Head of caudate nucleus (tissue), 42 donors: ENCODE data around the gene MEN1.
"Not testable (repeated sequence)": the region's sequence is repeated elsewhere in the genome, so short reads cannot be mapped to it uniquely, and the experiment has no call there.

ENCODE experiments used
- DNase-seq, 42 donors: peaks; one replicate each; pipeline versions ENCODE4 v3.0.0 to v3.0.0-alpha.2; 2020 to 2021; ENCODE audit warnings: mixed read lengths in 7 of 42
- intact Hi-C: fragments of 100-400 bp; cut with DNase I; formaldehyde crosslinking; loops from one replicate; pipeline ENCODE4 v1.15.0; 2022

MEN1 gene

DNA sequence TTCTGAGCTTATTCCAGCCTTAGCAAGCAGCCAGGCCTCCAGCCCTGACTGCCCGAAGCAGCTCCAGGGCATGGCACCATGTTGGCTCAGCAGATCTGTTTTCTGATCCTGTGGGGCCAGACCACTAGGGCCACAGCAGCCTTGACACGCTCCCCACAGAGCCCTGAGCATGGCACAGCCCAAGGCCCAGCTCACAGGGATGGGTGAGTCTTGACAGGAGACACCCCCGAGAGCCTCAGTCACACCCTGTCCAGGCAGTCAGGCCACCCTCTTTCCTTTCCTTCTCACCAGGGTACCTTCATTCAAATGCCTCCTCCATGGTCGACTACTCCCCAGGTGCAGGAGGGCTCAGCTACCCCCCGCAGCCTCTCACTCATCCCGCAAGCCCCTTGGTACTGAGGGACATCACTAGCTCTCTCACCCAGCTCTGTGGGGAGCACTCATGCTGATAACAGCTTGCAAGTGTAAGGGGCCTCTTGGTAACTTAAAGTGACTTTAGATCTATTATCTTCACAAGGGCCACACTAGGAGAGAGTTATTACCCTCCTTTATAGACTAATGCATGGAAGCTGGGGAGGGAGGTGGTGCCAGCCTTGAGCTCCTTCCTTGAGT is 38.0 kb upstream of the MEN1 start:
- no peak for DNase-seq
- intact Hi-C loops, result no loop called here

DNA sequence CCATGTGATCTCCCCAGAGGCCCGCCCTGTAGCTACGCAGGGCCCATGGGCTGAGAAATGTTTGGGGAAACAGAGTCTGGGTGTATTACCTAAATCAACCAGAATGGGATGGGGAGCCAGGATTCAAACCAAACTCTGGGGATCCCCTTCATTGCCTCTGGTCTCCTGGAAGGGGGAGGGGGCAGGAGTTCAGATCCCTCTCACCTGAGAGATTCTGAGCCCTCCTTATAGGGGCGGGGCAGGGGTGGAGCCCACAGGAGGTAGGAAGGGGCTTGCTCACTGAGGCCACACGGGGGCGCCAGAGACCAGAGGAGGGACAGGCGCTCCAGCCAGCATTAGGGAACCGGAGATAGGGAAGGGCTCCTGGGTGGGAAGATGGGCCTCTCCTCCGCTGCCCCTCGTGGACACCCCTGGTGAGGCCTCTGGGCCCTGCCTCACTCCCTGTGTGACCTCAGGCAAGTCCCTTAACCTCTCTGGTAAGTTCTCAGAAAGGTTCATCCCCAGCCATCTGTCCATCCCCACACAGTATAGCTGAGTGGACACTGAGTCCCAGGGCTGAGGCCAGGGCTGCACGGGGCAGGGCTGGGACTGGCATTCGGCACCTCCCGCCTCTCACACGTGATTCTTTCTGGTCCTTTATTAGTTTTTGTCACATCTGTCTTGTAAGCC is 36.8 kb upstream of the MEN1 start:
- intact Hi-C loops, result loop anchor here (2.0 kb wide), 1 partner anchor 42 kb away; no protein-coding TSS in a partner anchor
- DNase-seq, result peak; percentile 81 to 97 (median 94)

DNA sequence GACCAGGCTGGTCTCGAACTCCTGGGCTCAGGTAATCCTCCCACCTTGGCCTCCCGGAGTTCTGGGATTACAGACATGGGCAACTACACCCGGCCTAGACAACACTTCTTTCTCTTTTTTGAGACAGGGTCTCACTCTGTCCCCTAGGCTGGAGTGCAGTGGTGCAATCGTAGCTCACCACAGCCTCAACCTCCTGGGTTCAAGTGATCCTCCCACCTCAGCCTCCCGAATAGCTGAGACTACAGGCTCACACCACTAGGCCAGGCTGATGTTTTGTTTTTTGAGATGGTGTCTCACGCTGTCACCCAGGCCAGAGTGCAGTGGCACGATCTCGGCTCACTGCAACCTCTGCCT is 35.4 kb upstream of the MEN1 start:
- DNase-seq, result not testable (repeated sequence)
- intact Hi-C loops, result loop anchor here (2.0 kb wide), 1 partner anchor 43 kb away; no protein-coding TSS in a partner anchor

DNA sequence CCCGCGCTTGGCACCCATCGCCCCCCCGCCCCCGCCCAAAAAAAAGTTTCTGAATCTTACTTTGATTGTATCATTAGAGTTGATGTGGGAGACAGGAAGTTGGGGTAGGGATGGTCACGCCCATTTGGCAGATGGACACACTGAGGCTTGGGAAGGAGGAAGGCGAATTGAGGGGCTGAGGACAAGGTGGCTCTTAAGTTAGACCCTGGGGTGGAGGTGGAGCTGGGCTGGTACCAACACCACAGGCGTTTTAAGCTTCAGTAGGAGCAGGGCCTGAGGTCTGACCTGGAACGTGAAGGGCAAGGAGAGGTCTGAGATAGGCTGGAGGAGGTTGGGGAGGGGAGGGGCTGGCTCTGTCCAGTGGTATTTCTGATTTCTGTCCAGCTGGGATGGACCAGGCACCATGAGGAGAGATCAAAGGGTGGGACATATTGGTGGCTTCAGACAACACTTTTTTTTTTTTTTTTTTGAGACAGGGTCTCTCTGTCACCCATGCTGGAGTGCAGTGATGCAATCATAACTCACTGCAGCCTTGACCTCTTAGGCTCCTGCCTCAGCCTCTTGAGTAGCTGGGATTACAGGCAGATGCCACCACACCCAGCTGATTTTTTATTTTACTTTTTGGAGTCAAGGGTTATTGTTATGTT is 34.9 kb upstream of the MEN1 start:
- no peak for DNase-seq
- intact Hi-C loops, result no loop called here

DNA sequence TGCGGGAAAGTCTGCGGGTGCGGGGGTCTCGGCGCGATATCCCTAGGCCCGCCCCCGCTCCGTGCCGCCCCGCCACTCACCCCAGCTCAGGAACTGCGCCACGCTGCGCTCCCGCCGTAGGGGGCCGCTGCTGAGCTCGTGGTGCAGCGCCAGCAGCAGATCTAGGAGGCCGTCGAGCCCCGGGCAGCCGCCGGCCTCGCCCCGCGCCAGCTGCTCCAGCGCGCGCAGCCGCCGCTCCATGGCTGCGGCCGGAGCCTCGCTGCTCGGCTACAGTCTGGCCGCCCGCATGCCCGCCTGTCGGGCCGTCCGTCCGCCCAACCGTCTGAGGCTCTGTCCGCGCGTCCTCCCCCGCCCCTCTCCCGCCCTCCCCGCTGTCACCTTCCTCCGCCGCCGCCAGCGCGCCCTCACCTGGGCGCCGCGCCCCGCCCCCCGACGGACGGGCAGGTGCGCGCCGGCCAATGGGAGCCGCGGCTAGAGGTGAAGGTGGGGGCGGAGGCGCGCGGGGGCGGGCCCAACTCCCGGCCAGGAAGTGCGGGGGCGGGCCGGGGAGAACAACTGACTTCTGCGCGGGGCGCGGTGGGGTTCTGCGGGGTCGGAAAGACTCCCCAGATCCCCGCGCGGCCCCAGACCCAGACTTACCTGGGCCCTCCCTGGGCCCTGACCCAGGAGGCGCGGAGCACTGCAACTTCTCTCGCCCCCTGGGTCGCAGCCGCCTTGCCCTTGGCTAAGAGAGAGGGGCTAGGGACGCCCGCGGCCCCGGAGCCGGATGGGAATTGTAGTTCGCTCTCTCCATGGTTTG is 34.2 kb upstream of the MEN1 start, which contains the start of gene CDC42BPG:
Gene CDC42BPG, minus strand, starts transcription at position 324 of the 799 bp plus-strand sequence. Its CDS starts 84 bp downstream, at position 240.
- DNase-seq, result peak in 33 of 42 donors; percentile 12 to 73 (median 46)
- intact Hi-C loops, result no loop called here

DNA sequence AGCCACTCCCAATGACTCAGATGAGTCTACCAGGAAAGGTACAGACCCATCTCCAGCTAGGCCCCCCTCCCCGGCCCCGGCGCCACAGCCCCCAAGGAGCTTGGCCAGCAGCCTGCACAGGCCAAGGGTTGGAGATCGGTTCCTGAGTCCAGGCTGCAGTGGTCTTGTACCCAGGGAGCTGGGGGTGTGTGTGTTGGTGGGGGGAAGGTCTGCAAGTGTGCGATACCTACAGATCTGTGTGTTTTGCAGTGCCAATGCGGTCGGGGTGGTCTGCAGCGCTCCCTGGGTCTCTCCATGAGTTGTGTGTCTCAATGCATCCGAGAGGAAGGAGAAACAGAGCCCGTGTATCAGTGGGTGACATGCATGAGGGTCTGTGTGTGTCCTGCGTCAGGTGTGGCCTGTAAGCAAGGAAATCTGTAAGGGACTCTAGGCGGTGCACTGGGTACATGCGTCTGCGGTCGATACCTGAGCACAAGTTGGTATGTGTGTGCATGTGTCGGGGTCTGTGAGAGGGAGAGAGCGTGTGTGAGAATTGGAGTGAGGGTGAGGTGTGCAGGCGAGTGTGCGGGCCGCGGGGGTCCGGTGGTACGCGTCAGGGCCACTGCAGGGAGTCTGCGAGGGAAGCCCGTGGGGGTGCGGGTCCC is 33.5 kb upstream of the MEN1 start:
- intact Hi-C loops, result no loop called here
- no peak for DNase-seq

DNA sequence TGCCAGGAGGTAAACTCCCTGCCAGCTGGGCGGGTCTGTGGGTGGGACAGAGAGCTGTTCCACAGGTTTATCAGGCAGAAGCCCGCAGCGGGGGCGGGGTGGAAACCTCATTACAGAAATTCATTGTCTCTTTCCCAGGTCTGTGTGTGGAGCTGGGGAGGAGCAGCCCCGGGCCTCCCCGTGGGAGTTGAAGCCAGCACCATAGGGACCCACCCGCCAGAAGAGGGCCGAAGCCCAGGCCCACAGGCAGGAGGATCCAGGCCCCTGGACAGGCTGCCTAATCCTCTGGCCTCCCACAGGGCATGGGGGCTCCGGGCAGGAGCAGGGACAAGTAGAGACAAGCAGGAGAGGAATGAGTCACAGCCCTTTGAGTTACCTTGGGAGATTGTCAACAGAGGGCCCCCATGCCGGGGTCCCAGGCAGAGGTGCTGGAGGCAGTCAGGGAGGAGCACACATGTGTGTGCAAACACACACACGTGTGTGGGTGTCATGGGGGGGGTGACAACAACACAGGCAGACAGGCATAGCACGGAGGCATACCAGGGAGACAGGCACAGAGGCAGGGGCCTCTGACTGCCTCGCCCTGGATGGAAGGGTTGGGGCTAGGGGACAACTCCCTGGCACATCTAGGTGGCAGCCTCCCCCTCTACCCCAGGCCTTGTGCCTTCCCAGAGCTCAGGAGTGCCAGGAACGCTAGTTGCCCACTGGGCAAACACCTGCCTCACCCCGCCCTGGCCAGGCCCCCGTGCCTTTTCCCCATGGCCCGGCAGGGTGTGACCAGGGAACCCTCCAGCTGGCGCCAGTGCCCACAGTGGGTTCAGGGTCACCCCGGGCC is 32.7 kb upstream of the MEN1 start:
- intact Hi-C loops, result no loop called here
- DNase-seq, result no peak

DNA sequence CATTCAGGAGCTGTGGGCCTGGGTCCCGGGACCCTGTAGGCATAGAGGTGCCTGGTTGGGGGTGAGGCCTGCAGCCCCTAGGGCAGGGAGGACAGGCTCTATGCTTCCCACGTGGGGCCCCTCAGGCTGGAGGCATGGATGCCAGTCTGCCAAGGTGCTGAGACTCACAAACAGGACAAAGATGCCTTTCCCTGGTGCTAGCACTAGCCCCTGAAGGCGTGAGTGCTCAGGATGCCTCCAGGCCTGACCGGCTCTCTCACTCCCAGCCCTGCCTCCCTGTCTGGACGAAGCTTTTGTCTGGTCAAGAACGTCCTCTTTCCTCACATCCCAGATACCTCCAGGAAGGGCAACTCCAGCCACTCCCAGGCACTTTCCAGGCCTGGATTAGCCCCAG is 32.0 kb upstream of the MEN1 start:
- intact Hi-C loops, result no loop called here
- no peak for DNase-seq

DNA sequence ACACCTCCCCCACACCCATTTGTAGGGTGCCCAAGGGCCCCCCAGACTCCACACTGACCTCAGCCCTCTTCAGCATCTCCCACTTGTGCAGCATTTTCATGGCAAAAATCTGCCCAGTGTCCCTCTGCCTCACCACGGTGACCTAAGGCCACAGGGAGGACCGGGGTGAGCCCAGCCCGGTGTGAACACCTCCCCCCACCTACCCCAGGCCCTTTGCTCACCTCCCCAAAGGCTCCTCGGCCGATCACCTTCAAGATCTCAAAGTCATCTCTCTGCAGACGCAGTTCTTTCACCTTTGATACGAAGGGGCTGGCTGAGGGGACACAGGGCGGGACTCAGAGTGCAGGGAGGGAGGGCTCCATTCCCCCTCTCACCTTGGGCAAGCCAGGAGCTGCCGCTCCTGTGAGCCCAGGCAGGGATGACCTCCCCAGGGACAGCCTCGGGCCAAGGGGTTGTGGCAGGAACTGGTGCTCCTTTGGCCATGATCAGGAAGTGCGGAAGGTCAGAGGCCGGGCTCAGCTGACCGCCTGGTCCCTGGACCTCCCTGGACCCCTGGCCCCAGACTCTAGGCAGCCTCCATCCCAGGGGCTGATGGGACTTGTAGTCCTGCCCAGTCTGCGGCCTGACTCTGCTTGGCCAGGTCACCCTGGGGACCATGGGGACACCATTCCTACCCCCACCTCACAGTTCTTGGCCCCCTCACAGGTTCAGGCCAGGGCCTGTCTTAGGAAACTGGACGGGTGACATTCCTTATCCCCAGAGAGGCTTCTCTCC is 31.4 kb upstream of the MEN1 start:
- intact Hi-C loops, result no loop called here
- DNase-seq, result no peak

DNA sequence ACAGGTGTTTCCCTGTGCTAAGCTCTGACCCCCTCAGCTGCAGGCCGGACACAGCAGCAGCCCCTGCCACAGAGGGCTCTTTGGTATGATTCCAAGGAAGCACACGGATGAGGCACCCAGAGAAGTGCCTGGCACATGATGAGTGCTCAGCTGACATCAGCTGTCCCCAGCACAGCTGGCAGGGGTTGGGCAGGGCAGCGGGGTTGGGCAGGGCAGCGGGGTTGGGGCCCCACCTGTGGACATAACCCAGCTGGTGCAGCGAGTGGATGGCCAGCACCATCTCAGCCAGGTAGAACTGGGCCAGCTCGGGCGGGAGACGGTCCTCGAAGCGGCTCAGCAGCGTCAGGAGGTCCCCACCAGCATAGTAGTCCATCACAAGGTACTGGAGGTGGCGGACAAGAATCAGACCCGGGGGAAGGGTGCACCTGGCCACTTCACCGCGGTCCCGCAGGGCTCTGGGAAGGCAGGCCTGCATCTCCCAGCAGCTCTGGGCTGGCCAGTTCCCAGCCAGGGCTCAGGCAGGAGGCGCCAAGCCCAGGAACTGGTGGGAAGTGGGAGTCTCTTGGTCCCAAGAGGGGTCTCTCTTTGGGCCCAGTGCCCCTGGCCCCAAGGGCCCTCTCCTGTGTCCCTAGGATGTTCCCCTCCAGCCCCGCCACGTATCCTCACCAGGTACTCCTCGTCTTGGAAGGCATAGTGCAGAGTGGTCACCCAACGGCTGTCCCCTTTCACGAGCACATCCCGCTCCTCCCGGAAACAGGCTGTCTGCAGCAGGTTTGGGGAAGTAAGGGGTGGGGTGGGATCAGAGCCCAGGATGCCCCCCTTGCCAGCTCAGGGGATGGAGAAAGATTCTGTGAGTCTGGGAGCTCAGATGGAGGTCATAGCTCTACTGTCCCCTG is 29.8 kb upstream of the MEN1 start:
- intact Hi-C loops, result no loop called here
- no peak for DNase-seq

DNA sequence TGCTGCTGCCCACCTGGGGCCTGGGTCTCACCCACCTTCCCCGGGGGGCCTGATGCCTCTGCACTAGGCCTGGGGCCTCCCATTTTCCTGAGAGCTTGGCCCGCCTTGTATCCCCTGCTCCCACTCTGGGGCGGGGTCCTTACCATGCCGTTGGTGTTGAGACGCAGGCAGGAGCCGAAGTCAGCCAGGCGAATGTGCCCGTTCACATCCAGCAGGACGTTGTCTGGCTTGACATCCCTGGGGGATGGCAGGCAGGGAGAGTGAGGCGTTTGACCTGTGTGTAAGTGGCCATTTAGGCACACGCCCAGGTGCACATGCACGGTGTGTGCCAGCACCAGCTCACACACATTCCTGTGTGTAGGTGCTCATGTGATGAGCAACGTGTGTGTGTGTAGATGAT is 29.0 kb upstream of the MEN1 start:
- intact Hi-C loops, result no loop called here
- DNase-seq, result no peak

DNA sequence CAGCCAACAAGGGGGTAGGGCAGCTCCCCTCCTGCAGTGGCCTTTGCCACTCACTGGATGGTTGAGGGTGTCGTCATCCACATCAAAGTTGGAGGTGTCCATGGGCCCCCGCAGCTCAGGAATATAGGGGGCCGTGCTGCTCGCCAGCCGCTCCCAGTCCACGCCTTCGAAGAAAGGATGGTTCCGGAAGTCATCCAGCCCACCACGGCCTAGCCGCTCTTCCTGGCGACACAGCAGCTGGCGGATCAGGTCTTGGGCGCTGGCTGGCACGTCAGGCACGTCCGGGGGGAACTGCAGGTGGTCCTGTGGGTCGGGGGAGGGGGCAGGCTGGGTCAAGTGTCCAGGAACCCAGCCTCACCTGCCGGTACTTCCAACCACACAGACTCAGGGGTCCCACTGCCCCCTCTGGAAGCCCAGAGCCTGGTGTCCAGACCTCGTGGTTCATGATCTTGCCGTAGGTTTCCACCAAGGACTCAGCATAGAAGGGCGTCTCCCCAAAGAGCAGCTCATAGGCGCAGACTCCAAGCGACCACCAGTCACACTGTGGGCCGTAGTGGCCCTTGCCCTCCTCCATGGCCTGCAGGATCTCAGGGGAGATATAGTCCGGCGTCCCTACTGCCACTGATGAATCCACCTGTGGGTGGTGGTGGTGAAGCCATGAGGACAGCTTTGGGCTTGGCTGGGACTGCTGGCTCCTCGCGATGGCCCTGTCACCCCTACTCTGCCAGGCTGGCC is 28.4 kb upstream of the MEN1 start:
- no peak for DNase-seq
- intact Hi-C loops, result no loop called here

DNA sequence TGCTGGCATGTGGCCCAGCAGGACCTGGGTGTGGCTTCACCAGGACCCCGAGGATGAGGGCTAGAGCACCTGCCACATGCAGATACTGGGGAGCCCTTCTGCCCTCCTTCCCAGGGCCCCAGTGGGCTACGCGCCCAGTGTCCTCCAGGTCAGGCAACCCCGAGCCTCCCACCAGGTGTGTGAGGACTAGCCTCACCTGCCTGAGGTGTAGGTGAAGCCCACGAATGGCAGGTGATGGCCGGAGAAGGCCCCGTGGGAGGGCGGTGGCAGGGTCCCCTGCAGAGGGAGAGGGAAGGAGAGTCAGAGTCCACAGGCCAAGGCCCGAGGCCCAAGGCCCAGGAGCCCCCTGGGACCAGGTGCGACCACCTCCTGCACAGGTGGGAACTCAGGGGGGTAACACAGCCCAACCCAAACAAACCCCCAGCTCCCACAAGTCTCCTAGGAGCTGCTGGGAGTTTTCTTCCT is 27.6 kb upstream of the MEN1 start:
- intact Hi-C loops, result no loop called here
- no peak for DNase-seq

DNA sequence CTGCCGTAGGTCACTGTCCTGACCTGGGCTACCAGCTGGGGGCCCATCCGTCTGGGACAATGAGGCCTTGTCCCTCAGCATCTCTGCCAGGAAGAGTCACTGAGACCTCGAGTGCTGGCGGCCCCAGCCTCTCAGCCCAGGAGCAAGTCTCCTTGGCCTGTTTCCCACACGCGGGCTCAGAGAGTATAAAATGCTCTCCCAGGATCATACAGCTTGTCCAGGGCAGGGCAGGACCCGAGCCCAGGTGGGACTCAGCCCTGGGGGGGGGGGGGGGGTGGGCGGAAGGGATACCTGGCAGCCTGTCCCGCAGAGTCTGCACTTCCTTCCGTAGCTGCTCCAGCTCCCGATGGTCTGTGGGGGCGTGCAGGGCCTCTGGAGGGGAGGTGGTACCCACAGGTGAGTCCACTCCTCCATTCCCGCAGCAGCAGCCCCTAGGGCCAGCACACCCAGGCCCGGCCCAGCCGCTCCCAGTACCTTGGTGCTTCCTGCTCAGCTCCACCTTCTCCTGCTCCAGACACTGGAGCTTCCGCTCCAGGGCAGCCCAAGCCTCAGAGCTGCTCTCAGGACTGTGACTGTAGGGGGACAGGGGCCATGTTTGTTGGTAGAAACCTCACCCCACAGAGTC is 26.2 kb upstream of the MEN1 start:
- no peak for DNase-seq
- intact Hi-C loops, result no loop called here
